K562 (cell line): ENCODE data around the gene ITPR2. TPM values are rescaled to one million over a fixed set of nuclear protein-coding genes. Genes with fewer than 3 reads are reported as not detected.
A peak's percentile ranks its signal among the peaks of the same experiment; 100 is the strongest.

ENCODE experiments used
- ATAC-seq: fragments of 200-7000 bp; cut with Tn5 transposase; 3 replicates; pipeline ENCODE4 v1.9.1; 2020; ENCODE audit warnings: moderate library complexity
- BruUV-seq: library from RNA; stranded (reverse); fragments of 400-500 nt; replicated peaks from 2 replicates; lab custom pipeline; 2021; lab: Mats Ljungman, UMichigan
- CTCF ChIA-PET: fragments of 300-600 bp; formaldehyde crosslinking; extraction: SDS; loops from one replicate; lab custom pipeline; 2021; ENCODE audit warnings: low intra/inter-chr PET ratio; lab: Yijun Ruan, JAX
- POLR2A ChIA-PET: fragments of 300-600, 350-650 bp; sonication (Branson Sonifier 250); formaldehyde crosslinking; extraction: SDS; loops from one replicate; lab custom pipeline; 2021; ENCODE audit warnings: antibody characterized with exemption, inconsistent platforms; lab: Yijun Ruan, JAX
- DNase-seq, 4 experiments: peaks; one replicate each; pipeline versions ENCODE4 v3.0.0 to v3.0.0-alpha.2; 2011 to 2018; ENCODE audit warnings: low spot score in 3 of 4, mixed read lengths in 3 of 4; ENCODE audit errors: extremely low read depth in 1 of 4
- FAIRE-seq: peaks from 2 replicates; lab custom pipeline; 2011; peaks lifted over from hg19 to GRCh38; lab: Jason Lieb, UNC
- H2AFZ ChIP-seq: 2 replicates; pipeline ENCODE4 v1.6.0; 2011; ENCODE audit warnings: low read depth, low read length, control low read depth, inconsistent platforms
- H3K27ac ChIP-seq: fragments of 200-600 bp; 3 replicates; pipeline ENCODE4 v1.8.0; 2011; ENCODE audit warnings: low read depth, mild to moderate bottlenecking, control low read depth, inconsistent platforms, low read length, moderate library complexity, mixed read lengths; ENCODE audit errors: extremely low read depth
- H3K27me3 ChIP-seq, 2 experiments: fragments of 300-600 bp in 1 of 2; 2 replicates in 1 of 2; 3 replicates in 1 of 2; pipeline versions ENCODE4 v1.6.0 to v1.8.0; 2011; ENCODE audit warnings: inconsistent platforms in 2 of 2, low read length in 2 of 2, mild to moderate bottlenecking in 1 of 2, mixed read lengths in 1 of 2, moderate library complexity in 1 of 2; ENCODE audit not compliant: control insufficient read depth in 2 of 2, insufficient read depth in 2 of 2
- H3K36me3 ChIP-seq: fragments of 300-600 bp; 3 replicates; pipeline ENCODE4 v1.8.0; 2011; ENCODE audit warnings: mild to moderate bottlenecking, low read length, inconsistent platforms; ENCODE audit not compliant: control insufficient read depth, insufficient read depth
- H3K4me1 ChIP-seq, 2 experiments: fragments of 200-600 bp in 1 of 2; replicated peaks in 1 of 2; 2 replicates in 1 of 2; 3 replicates in 1 of 2; pipeline versions ENCODE4 v1.5.1 to v1.8.0; 2011; ENCODE audit warnings: inconsistent platforms in 2 of 2, low read length in 2 of 2, mild to moderate bottlenecking in 1 of 2, mixed read lengths in 1 of 2, moderate library complexity in 1 of 2; ENCODE audit not compliant: control insufficient read depth in 2 of 2, insufficient read depth in 2 of 2
- H3K4me2 ChIP-seq: 2 replicates; pipeline ENCODE4 v1.6.1; 2011; ENCODE audit warnings: low read length, control low read depth, inconsistent platforms, mixed read lengths; ENCODE audit not compliant: insufficient read depth
- H3K4me3 ChIP-seq: fragments of 200-600 bp; sonication (generic), shearing (Covaris generic); 2 replicates; pipeline ENCODE4 v1.5.1; 2016; ENCODE audit warnings: control low read depth, inconsistent platforms
- H3K79me2 ChIP-seq: fragments of 200-600 bp; 3 replicates; pipeline ENCODE4 v1.8.0; 2011; ENCODE audit warnings: low read length, inconsistent platforms; ENCODE audit not compliant: control insufficient read depth, insufficient read depth
- H3K9ac ChIP-seq, 2 experiments: 2 replicates each; pipeline versions ENCODE4 v1.6.0 to v1.6.1; 2011; ENCODE audit warnings: low read depth in 2 of 2, low read length in 2 of 2, control low read depth in 1 of 2, inconsistent platforms in 1 of 2, mild to moderate bottlenecking in 1 of 2, mixed read lengths in 1 of 2; ENCODE audit not compliant: insufficient read depth in 1 of 2
- H3K9me1 ChIP-seq: one replicate; pipeline ENCODE4 v1.6.0; 2011; ENCODE audit warnings: inconsistent platforms, mild to moderate bottlenecking, low read length, moderate library complexity; ENCODE audit not compliant: control insufficient read depth, insufficient read depth
- H3K9me3 ChIP-seq: replicated peaks from 2 replicates; pipeline ENCODE4 v1.5.1; 2011; ENCODE audit warnings: low read depth, low read length, inconsistent platforms; ENCODE audit not compliant: control insufficient read depth, insufficient read depth
- H4K20me1 ChIP-seq: replicated peaks from 2 replicates; pipeline ENCODE4 v1.6.1; 2011; ENCODE audit warnings: low read length, inconsistent platforms, mixed read lengths; ENCODE audit not compliant: control insufficient read depth, insufficient read depth
- JUND ChIP-seq, 2 experiments: IDR thresholded peaks; 2 replicates in 1 of 2; 3 replicates in 1 of 2; pipeline ENCODE4 v1.6.1; 2011; ENCODE audit warnings: borderline replicate concordance in 2 of 2, low read depth in 2 of 2, low read length in 2 of 2, improper control_type of control experiment in 1 of 2, missing biosample characterization in 1 of 2, missing genetic modification characterization in 1 of 2, missing genetic modification reagents in 1 of 2
- REST ChIP-seq, 2 experiments: fragments of 450-650 bp; formaldehyde crosslinking in 1 of 2; IDR thresholded peaks; 2 replicates each; pipeline versions ENCODE4 v1.4.0 to v1.6.1; 2014 to 2020; ENCODE audit warnings: mild to moderate bottlenecking in 2 of 2, borderline replicate concordance in 1 of 2, low read depth in 1 of 2
- TSHZ1 ChIP-seq: fragments of 250-450 bp; sonication (Bioruptor Pico); IDR thresholded peaks from 2 replicates; pipeline ENCODE4 v1.4.0; 2020; ENCODE audit warnings: mild to moderate bottlenecking, moderate library complexity
- ZNF830 ChIP-seq: fragments of 250-450 bp; sonication (Bioruptor Pico); IDR thresholded peaks from 2 replicates; pipeline ENCODE4 v1.5.0; 2021; ENCODE audit warnings: mild to moderate bottlenecking
- whole genome bisulfite sequencing: fragments of 100-300 bp; shearing (Covaris generic); methylation state at CpG from one replicate; pipeline ENCODE4 v1.1.6; 2016; ENCODE audit warnings: low coverage, mixed read lengths; ENCODE audit not compliant: insufficient coverage; ENCODE audit errors: missing lambda C conversion rate; 5-methylcytosine and 5-hydroxymethylcytosine counted together
- in situ Hi-C: fragments of 300-500 bp; cut with MboI; formaldehyde crosslinking; loops from 4 replicates; pipeline ENCODE4 v1.15.0; 2018; ENCODE audit warnings: inconsistent platforms, mixed read lengths
- intact Hi-C: fragments of 100-400 bp; cut with micrococcal nuclease; formaldehyde crosslinking; loops from 2 replicates; pipeline ENCODE4 v1.14.2; 2022
- polyA plus RNA-seq, 8 experiments: library from polyadenylated mRNA; depleted of rRNA in 4 of 8; stranded (reverse) in 5 of 8; unstranded in 3 of 8; fragments of >200 nt; fragmentation: Nextera tagmentation in 2 of 8; fragmentation: Illumina TruSeq in 1 of 8; extraction: Ambion mirVana in 2 of 8; extraction: Trizol in 1 of 8; gene quantifications; 2 replicates each; pipeline versions ENCODE4 v1.2.1 to v1.2.3, GENCODE V29; 2011 to 2014; ENCODE audit warnings: inconsistent platforms in 1 of 8, missing spikeins in 1 of 8
- total RNA-seq, 7 experiments: library from RNA; depleted of rRNA in 6 of 7; stranded (reverse); fragments of >200 nt in 6 of 7; fragmentation: Illumina TruSeq in 2 of 7; extraction: Trizol in 2 of 7; gene quantifications; 2 replicates each; pipeline versions ENCODE4 v1.2.1 to v1.2.3, GENCODE V29; 2011 to 2021; ENCODE audit warnings: low replicate concordance in 1 of 7
- TF ChIP-seq, protein P1 (sequence below), 3 experiments: IDR thresholded peaks in 2 of 3; conservative IDR thresholded peaks in 1 of 3; 2 replicates each; pipeline ENCODE4 v1.5.1; 2011 to 2012; ENCODE audit warnings: low read length in 3 of 3, mild to moderate bottlenecking in 3 of 3, control low read depth in 2 of 3, improper control_type of control experiment in 1 of 3, inconsistent platforms in 1 of 3, low read depth in 1 of 3, mixed read lengths in 1 of 3, moderate library complexity in 1 of 3; ENCODE audit not compliant: insufficient read depth in 2 of 3

Gene ITPR2
- total and polyA plus RNA-seq, 9 of the 15 experiments (the other 6 are each of a cell fraction or from before 2014, with no cell fraction given): 0.21 to 3.3 (median 0.95) TPM

- no peaks in the 10 kb centered on the region; a peak in 1 of 5 replicates for H3K4me1 ChIP-seq
- H3K36me3 ChIP-seq: no peaks in the 10 kb centered on the region
- WGBS: 19% methylated on average over 3 of the region's 3 CpGs
- no peaks in the 10 kb centered on the region for H3K9me1 ChIP-seq
- no peak overlapping the region for H3K9ac ChIP-seq
- no peak overlapping the region for H3K4me3 ChIP-seq
- H2AFZ ChIP-seq: peak overlapping the region; percentile 26
- peak; percentile 11 to 44 (median 18) for DNase-seq
- no peaks in the 10 kb centered on the region for H3K79me2 ChIP-seq
- BruUV-seq: no TSS peak
- no peak overlapping the region for H3K27ac ChIP-seq
- no peaks in the 10 kb centered on the region for H3K27me3 ChIP-seq
- FAIRE-seq: peak; percentile 72
- CTCF ChIA-PET: no interaction called here
- H3K4me2 ChIP-seq: no peak overlapping the region
- POLR2A ChIA-PET: interaction anchor here (0.5 to 1.5 kb wide), 4 partner anchors 10 to 266 kb away, joined by 3 to 5 read pairs (median 4); no protein-coding TSS in a partner anchor
- in situ Hi-C loops (no loop called here), intact Hi-C loops (loop anchor here (5.0 kb wide), 1 partner anchor 517 kb away; no protein-coding TSS in a partner anchor)
- H4K20me1 ChIP-seq: no peaks in the 10 kb centered on the region
- H3K9me3 ChIP-seq: no peaks in the 10 kb centered on the region
- ATAC-seq: peak; percentile 89
- TF ChIP-seq JUND (IDR thresholded peaks at IDR 0.05; ENCODE audit: borderline replicate concordance, low read depth, low read length): 0 out of 2 replicates have a peak, but pooled peaks have one; percentile 13
- TF ChIP-seq JUND (tag; IDR thresholded peaks at IDR 0.05; ENCODE audit: borderline replicate concordance, low read depth, low read length): no peak
- TF ChIP-seq, protein P1, sequence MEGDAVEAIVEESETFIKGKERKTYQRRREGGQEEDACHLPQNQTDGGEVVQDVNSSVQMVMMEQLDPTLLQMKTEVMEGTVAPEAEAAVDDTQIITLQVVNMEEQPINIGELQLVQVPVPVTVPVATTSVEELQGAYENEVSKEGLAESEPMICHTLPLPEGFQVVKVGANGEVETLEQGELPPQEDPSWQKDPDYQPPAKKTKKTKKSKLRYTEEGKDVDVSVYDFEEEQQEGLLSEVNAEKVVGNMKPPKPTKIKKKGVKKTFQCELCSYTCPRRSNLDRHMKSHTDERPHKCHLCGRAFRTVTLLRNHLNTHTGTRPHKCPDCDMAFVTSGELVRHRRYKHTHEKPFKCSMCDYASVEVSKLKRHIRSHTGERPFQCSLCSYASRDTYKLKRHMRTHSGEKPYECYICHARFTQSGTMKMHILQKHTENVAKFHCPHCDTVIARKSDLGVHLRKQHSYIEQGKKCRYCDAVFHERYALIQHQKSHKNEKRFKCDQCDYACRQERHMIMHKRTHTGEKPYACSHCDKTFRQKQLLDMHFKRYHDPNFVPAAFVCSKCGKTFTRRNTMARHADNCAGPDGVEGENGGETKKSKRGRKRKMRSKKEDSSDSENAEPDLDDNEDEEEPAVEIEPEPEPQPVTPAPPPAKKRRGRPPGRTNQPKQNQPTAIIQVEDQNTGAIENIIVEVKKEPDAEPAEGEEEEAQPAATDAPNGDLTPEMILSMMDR (IDR thresholded peaks at IDR 0.05 in 2 of 3, conservative IDR thresholded peaks at IDR 0.05 in 1 of 3; ENCODE audit: insufficient read depth in 2 of 3, low read depth in 1 of 3, low read length in 3 of 3): peak; percentile 59 to 74 (median 70)
- peak; percentile 26; the same call in 1 of the 2 replicates for TF ChIP-seq REST (IDR thresholded peaks at IDR 0.05; ENCODE audit: borderline replicate concordance)
- TF ChIP-seq REST (CRISPR knock-in tag; IDR thresholded peaks at IDR 0.05; ENCODE audit: low read depth): no peak
- TF ChIP-seq ZNF830 (CRISPR knock-in tag): no peak
- no peak for TF ChIP-seq TSHZ1 (CRISPR knock-in tag)
Measured at GRCh38 chr12:26614011-26614616, 218.9 kb downstream of the ITPR2 start.
